ENCODE data around the gene FBXL5.

Gene FBXL5

GRCh38 chr4:15652191-15652590 lies 3.0 kb downstream of the FBXL5 start:
- peak overlapping the region; percentile 100 for H3K9ac ChIP-seq (ENCODE audit: low read depth, low read length, poor library complexity, severe bottlenecking)
- TF ChIP-seq CTCF (conservative IDR thresholded peaks at IDR 0.05; ENCODE audit: low read length) (no peak), EZH2phosphoT487 (IDR thresholded peaks at IDR 0.05; ENCODE audit: borderline replicate concordance) (no peak)
- H3K4me1 ChIP-seq (ENCODE audit: insufficient read depth, low read length, poor library complexity, severe bottlenecking): peaks cover 67% of the 10 kb centered on the region
- no peaks in the 10 kb centered on the region for H3K36me3 ChIP-seq (ENCODE audit: insufficient read depth, low read length)
- H3K27me3 ChIP-seq (ENCODE audit: insufficient read depth, low read length, poor library complexity, severe bottlenecking): no peaks in the 10 kb centered on the region
- H3K79me2 ChIP-seq (ENCODE audit: insufficient read depth, low read length): peaks cover 87% of the 10 kb centered on the region
- no peaks in the 10 kb centered on the region for H3K9me2 ChIP-seq (replicated peaks; ENCODE audit: low read depth, low read length)
- peaks cover 61% of the 10 kb centered on the region for H4K20me1 ChIP-seq (ENCODE audit: insufficient read depth, low read length, poor library complexity, severe bottlenecking)
- no peaks in the 10 kb centered on the region for H3K9me3 ChIP-seq (ENCODE audit: insufficient read depth, low read depth, low read length)
- H3K4me2 ChIP-seq (ENCODE audit: low read depth, low read length, poor library complexity, severe bottlenecking): peak overlapping the region; percentile 93
- H3F3A ChIP-seq (ENCODE audit: low read depth): 0 out of 2 replicates have a peak, but pooled peaks cover 4% of the 10 kb centered on the region
- H3K4me3 ChIP-seq (ENCODE audit: low read length, poor library complexity, severe bottlenecking): peak overlapping the region; percentile 77
- H2AFZ ChIP-seq (ENCODE audit: low read length): no peak overlapping the region

- H3K36me3 ChIP-seq (ENCODE audit: insufficient read depth, low read length): no peaks in the 10 kb centered on the region
- H3K4me2 ChIP-seq (ENCODE audit: low read depth, low read length, poor library complexity, severe bottlenecking): peak overlapping the region; percentile 93
- H4K20me1 ChIP-seq (ENCODE audit: insufficient read depth, low read length, poor library complexity, severe bottlenecking): peaks cover 62% of the 10 kb centered on the region
- H3K9ac ChIP-seq (ENCODE audit: low read depth, low read length, poor library complexity, severe bottlenecking): peak overlapping the region; percentile 100
- H3K9me2 ChIP-seq (replicated peaks; ENCODE audit: low read depth, low read length): no peaks in the 10 kb centered on the region
- H2AFZ ChIP-seq (ENCODE audit: low read length): no peak overlapping the region
- peaks cover 64% of the 10 kb centered on the region for H3K4me1 ChIP-seq (ENCODE audit: insufficient read depth, low read length, poor library complexity, severe bottlenecking)
- TF ChIP-seq CTCF (conservative IDR thresholded peaks at IDR 0.05; ENCODE audit: low read length): no peak
- TF ChIP-seq EZH2phosphoT487 (IDR thresholded peaks at IDR 0.05; ENCODE audit: borderline replicate concordance): no peak
- no peaks in the 10 kb centered on the region for H3K9me3 ChIP-seq (ENCODE audit: insufficient read depth, low read depth, low read length)
- 0 out of 2 replicates have a peak, but pooled peaks cover 4% of the 10 kb centered on the region for H3F3A ChIP-seq (ENCODE audit: low read depth)
- peak overlapping the region; percentile 77 for H3K4me3 ChIP-seq (ENCODE audit: low read length, poor library complexity, severe bottlenecking)
- H3K79me2 ChIP-seq (ENCODE audit: insufficient read depth, low read length): peaks cover 89% of the 10 kb centered on the region
- H3K27me3 ChIP-seq (ENCODE audit: insufficient read depth, low read length, poor library complexity, severe bottlenecking): no peaks in the 10 kb centered on the region
These were observed 3.5 kb downstream of the FBXL5 start for GRCh38 chr4:15651676-15652075.

- Histone ChIP-seq H3K9me3 (ENCODE audit: insufficient read depth, low read depth, low read length) (no peaks in the 10 kb centered on the region), H3K36me3 (ENCODE audit: insufficient read depth, low read length) (no peaks in the 10 kb centered on the region), H3K4me3 (ENCODE audit: low read length, poor library complexity, severe bottlenecking) (peak overlapping the region; percentile 77), H4K20me1 (ENCODE audit: insufficient read depth, low read length, poor library complexity, severe bottlenecking) (peaks cover 71% of the 10 kb centered on the region), H3K27me3 (ENCODE audit: insufficient read depth, low read length, poor library complexity, severe bottlenecking) (no peaks in the 10 kb centered on the region), H3K4me2 (ENCODE audit: low read depth, low read length, poor library complexity, severe bottlenecking) (peak overlapping the region; percentile 93), H2AFZ (ENCODE audit: low read length) (no peak overlapping the region), H3K4me1 (ENCODE audit: insufficient read depth, low read length, poor library complexity, severe bottlenecking) (peaks cover 64% of the 10 kb centered on the region), H3K9ac (ENCODE audit: low read depth, low read length, poor library complexity, severe bottlenecking) (peak overlapping the region; percentile 63), H3F3A (ENCODE audit: low read depth) (0 out of 2 replicates have a peak, but pooled peaks cover 4% of the 10 kb centered on the region), H3K9me2 (replicated peaks; ENCODE audit: low read depth, low read length) (no peaks in the 10 kb centered on the region), H3K79me2 (ENCODE audit: insufficient read depth, low read length) (peaks cover 94% of the 10 kb centered on the region)
- TF ChIP-seq CTCF (conservative IDR thresholded peaks at IDR 0.05; ENCODE audit: low read length) (peak; percentile 90), EZH2phosphoT487 (IDR thresholded peaks at IDR 0.05; ENCODE audit: borderline replicate concordance) (no peak)
These were observed 5.1 kb downstream of the FBXL5 start for GRCh38 chr4:15649914-15650545.
